Mononuclear cell (primary cell): Measurements from ENCODE around the gene AKAP6. TPM values are rescaled to one million over a fixed set of nuclear protein-coding genes. Genes with fewer than 3 reads are reported as not detected.

Experiments
- H3K27me3 ChIP-seq: 2 replicates; pipeline ENCODE4 v1.6.0; 2011; ENCODE audit warnings: low read length, control low read depth; ENCODE audit not compliant: insufficient read depth
- H3K4me1 ChIP-seq: 2 replicates; pipeline ENCODE4 v1.5.1; 2011; ENCODE audit warnings: mild to moderate bottlenecking, low read length, control low read depth; ENCODE audit not compliant: insufficient read depth
- H3K4me3 ChIP-seq: 2 replicates; pipeline ENCODE4 v1.5.1; 2011; ENCODE audit warnings: mild to moderate bottlenecking, low read length, moderate library complexity
- H3K9me3 ChIP-seq: 2 replicates; pipeline ENCODE4 v1.5.1; 2011; ENCODE audit warnings: low read depth, mild to moderate bottlenecking, control low read depth, low read length
- total RNA-seq: library from RNA; depleted of rRNA; stranded (reverse); fragments of >200 nt; gene quantifications from one replicate; pipeline ENCODE4 v1.2.3, GENCODE V29; 2012

The AKAP6 gene
- total RNA-seq, 1 donor = 5.6 TPM

- Histone ChIP-seq H3K27me3 (no peaks in the 10 kb centered on the region), H3K4me3 (no peak overlapping the region), H3K4me1 (no peaks in the 10 kb centered on the region), H3K9me3 (peaks cover 4% of the 10 kb centered on the region)
Observed at GRCh38 chr14:32426028-32426427, 96.9 kb downstream of the AKAP6 start.

- Histone ChIP-seq H3K27me3 (no peaks in the 10 kb centered on the region), H3K4me1 (no peaks in the 10 kb centered on the region), H3K4me3 (no peak overlapping the region), H3K9me3 (peaks cover 4% of the 10 kb centered on the region)
Observed at GRCh38 chr14:32426586-32427388, 97.7 kb downstream of the AKAP6 start.

- H3K4me3 ChIP-seq = no peak overlapping the region
- no peaks in the 10 kb centered on the region for H3K4me1 ChIP-seq
- H3K27me3 ChIP-seq = no peaks in the 10 kb centered on the region
- no peaks in the 10 kb centered on the region for H3K9me3 ChIP-seq
Observed at GRCh38 chr14:32427726-32428528, 98.8 kb downstream of the AKAP6 start.

- H3K4me3 ChIP-seq = no peak overlapping the region
- no peaks in the 10 kb centered on the region for H3K9me3 ChIP-seq
- no peaks in the 10 kb centered on the region for H3K4me1 ChIP-seq
- H3K27me3 ChIP-seq = no peaks in the 10 kb centered on the region
Observed at GRCh38 chr14:32428875-32429274, 99.8 kb downstream of the AKAP6 start.

- no peaks in the 10 kb centered on the region for H3K27me3 ChIP-seq
- no peaks in the 10 kb centered on the region for H3K4me1 ChIP-seq
- H3K9me3 ChIP-seq = no peaks in the 10 kb centered on the region
- H3K4me3 ChIP-seq = no peak overlapping the region
Observed at GRCh38 chr14:32430326-32430725, 101.2 kb downstream of the AKAP6 start.

GRCh38 chr14:32432813-32433538 is 103.9 kb downstream of the AKAP6 start:
- no peak overlapping the region for H3K4me3 ChIP-seq
- no peaks in the 10 kb centered on the region for H3K9me3 ChIP-seq
- H3K4me1 ChIP-seq = no peaks in the 10 kb centered on the region
- no peaks in the 10 kb centered on the region for H3K27me3 ChIP-seq

- Histone ChIP-seq H3K4me3 (no peak overlapping the region), H3K4me1 (no peaks in the 10 kb centered on the region), H3K27me3 (no peaks in the 10 kb centered on the region), H3K9me3 (no peaks in the 10 kb centered on the region)
Observed at GRCh38 chr14:32434180-32434579, 105.1 kb downstream of the AKAP6 start.

GRCh38 chr14:32434880-32435279 is 105.8 kb downstream of the AKAP6 start:
- Histone ChIP-seq H3K27me3 (no peaks in the 10 kb centered on the region), H3K4me3 (no peak overlapping the region), H3K4me1 (no peaks in the 10 kb centered on the region), H3K9me3 (no peaks in the 10 kb centered on the region)

- no peaks in the 10 kb centered on the region for H3K9me3 ChIP-seq
- no peak overlapping the region for H3K4me3 ChIP-seq
- H3K27me3 ChIP-seq = no peaks in the 10 kb centered on the region
- no peaks in the 10 kb centered on the region for H3K4me1 ChIP-seq
Observed at GRCh38 chr14:32435411-32435810, 106.3 kb downstream of the AKAP6 start.

GRCh38 chr14:32436993-32437392 is 107.9 kb downstream of the AKAP6 start:
- Histone ChIP-seq H3K9me3 (no peaks in the 10 kb centered on the region), H3K4me1 (no peaks in the 10 kb centered on the region), H3K27me3 (no peaks in the 10 kb centered on the region), H3K4me3 (no peak overlapping the region)

- Histone ChIP-seq H3K4me3 (no peak overlapping the region), H3K4me1 (no peaks in the 10 kb centered on the region), H3K27me3 (no peaks in the 10 kb centered on the region), H3K9me3 (no peaks in the 10 kb centered on the region)
Observed at GRCh38 chr14:32438517-32438916, 109.4 kb downstream of the AKAP6 start.

- H3K27me3 ChIP-seq = no peaks in the 10 kb centered on the region
- H3K4me3 ChIP-seq = no peak overlapping the region
Observed at GRCh38 chr14:32443890-32444661, 115.0 kb downstream of the AKAP6 start.

GRCh38 chr14:32447371-32447770 is 118.3 kb downstream of the AKAP6 start:
- H3K27me3 ChIP-seq = no peaks in the 10 kb centered on the region
- no peaks in the 10 kb centered on the region for H3K9me3 ChIP-seq
- H3K4me3 ChIP-seq = no peak overlapping the region
- no peaks in the 10 kb centered on the region for H3K4me1 ChIP-seq

More at GRCh38 chr14:32443890-32444661, 115.0 kb downstream of the AKAP6 start:
- no peaks in the 10 kb centered on the region for H3K9me3 ChIP-seq
- H3K4me1 ChIP-seq = no peaks in the 10 kb centered on the region

- H3K4me1 ChIP-seq = no peaks in the 10 kb centered on the region
- no peaks in the 10 kb centered on the region for H3K27me3 ChIP-seq
- no peak overlapping the region for H3K4me3 ChIP-seq
- no peaks in the 10 kb centered on the region for H3K9me3 ChIP-seq
Observed at GRCh38 chr14:32449648-32450047, 120.5 kb downstream of the AKAP6 start.
